GM21825 (cell line): Measurements from ENCODE around the gene LINGO3.
"Not testable (repeated sequence)": the region's sequence is repeated elsewhere in the genome, so short reads cannot be mapped to it uniquely, and the experiment has no call there.

ENCODE experiments used
- ATAC-seq: cut with Tn5 transposase; IDR thresholded peaks from one replicate; pipeline ENCODE4 v1.9.1; 2021; ENCODE audit warnings: mild to moderate bottlenecking, moderate library complexity; ENCODE audit not compliant: unreplicated experiment

LINGO3 gene

GRCh38 chr19:2308114-2308556 lies at the start of gene LINGO3:
TSS of gene LINGO3 (minus strand) at chr19:2308154. CDS start at chr19:2291776, 16,378 bp downstream.
- no peak for ATAC-seq

GRCh38 chr19:2356036-2356646 lies 48.2 kb upstream of the LINGO3 start:
- ATAC-seq = no peak

- ATAC-seq = no peak
Measured at GRCh38 chr19:2355168-2356035, 47.4 kb upstream of the LINGO3 start.

- no peak for ATAC-seq
Measured at GRCh38 chr19:2354670-2355069, 46.7 kb upstream of the LINGO3 start.

- ATAC-seq = no peak
Measured at GRCh38 chr19:2353887-2354592, 46.1 kb upstream of the LINGO3 start.

GRCh38 chr19:2353159-2353886 lies 45.4 kb upstream of the LINGO3 start:
- no peak for ATAC-seq

- ATAC-seq = no peak
Measured at GRCh38 chr19:2352121-2352520, 44.2 kb upstream of the LINGO3 start.

GRCh38 chr19:2351591-2351990 lies 43.6 kb upstream of the LINGO3 start:
- ATAC-seq = no peak

- no peak for ATAC-seq
Measured at GRCh38 chr19:2350656-2351055, 42.7 kb upstream of the LINGO3 start.

- ATAC-seq = not testable (repeated sequence)
Measured at GRCh38 chr19:2349818-2350217, 41.9 kb upstream of the LINGO3 start.

GRCh38 chr19:2345794-2346663 lies 38.1 kb upstream of the LINGO3 start:
- ATAC-seq = no peak

GRCh38 chr19:2345076-2345475 lies 37.1 kb upstream of the LINGO3 start:
- no peak for ATAC-seq

- ATAC-seq = no peak
Measured at GRCh38 chr19:2344381-2344870, 36.5 kb upstream of the LINGO3 start.

- ATAC-seq = no peak
Measured at GRCh38 chr19:2343289-2343982, 35.5 kb upstream of the LINGO3 start.

- ATAC-seq = no peak
Measured at GRCh38 chr19:2342656-2343288, 34.8 kb upstream of the LINGO3 start.

GRCh38 chr19:2341982-2342381 lies 34.0 kb upstream of the LINGO3 start:
- no peak for ATAC-seq

GRCh38 chr19:2341244-2341751 lies 33.3 kb upstream of the LINGO3 start:
- ATAC-seq = no peak

GRCh38 chr19:2340496-2341243 lies 32.7 kb upstream of the LINGO3 start:
- ATAC-seq = no peak
